ENCODE data around the gene ATG9B.

The ATG9B gene

GRCh38 chr7:150979713-150980390 is 44.4 kb downstream of the ATG9B start (continued):
- TF ChIP-seq TSHZ2 (CRISPR knock-in tag; IDR thresholded peaks at IDR 0.05) (no peak), RARB (CRISPR knock-in tag; IDR thresholded peaks at IDR 0.05) (no peak), TOX (CRISPR knock-in tag; IDR thresholded peaks at IDR 0.05; ENCODE audit: borderline replicate concordance) (no peak), ZFP3 (CRISPR knock-in tag; IDR thresholded peaks at IDR 0.05) (no peak), PPARA (CRISPR knock-in tag; IDR thresholded peaks at IDR 0.05; ENCODE audit: borderline replicate concordance) (no peak), CSDC2 (CRISPR knock-in tag; IDR thresholded peaks at IDR 0.05) (no peak), GLIS3 (CRISPR knock-in tag; IDR thresholded peaks at IDR 0.05) (no peak), ZNF8 (CRISPR knock-in tag; IDR thresholded peaks at IDR 0.05) (no peak)

- 0 out of 3 replicates have a peak, but pooled peaks have one; percentile 6 for ATAC-seq
- TF ChIP-seq TCF4 (CRISPR knock-in tag; IDR thresholded peaks at IDR 0.05; ENCODE audit: borderline replicate concordance) (no peak), PATZ1 (CRISPR knock-in tag; IDR thresholded peaks at IDR 0.05; ENCODE audit: borderline replicate concordance) (no peak), ZNF70 (CRISPR knock-in tag; IDR thresholded peaks at IDR 0.05) (no peak), ZNF8 (CRISPR knock-in tag; IDR thresholded peaks at IDR 0.05) (0 out of 2 replicates have a peak, but pooled peaks have one; percentile 24)
These were observed 46.0 kb downstream of the ATG9B start, which contains the start of gene KCNH2 for GRCh38 chr7:150978126-150978789. Gene KCNH2, minus strand, starts transcription at chr7:150978321. Its CDS starts 408 bp downstream, at chr7:150977913.

GRCh38 chr7:150977382-150978125 is 46.7 kb downstream of the ATG9B start:
- ATAC-seq, result no peak
- no peak for TF ChIP-seq ZFP30 (CRISPR knock-in tag; IDR thresholded peaks at IDR 0.05)
- TF ChIP-seq ZFP3 (CRISPR knock-in tag; IDR thresholded peaks at IDR 0.05), result no peak
- no peak for TF ChIP-seq PATZ1 (CRISPR knock-in tag; IDR thresholded peaks at IDR 0.05; ENCODE audit: borderline replicate concordance)
- no peak for TF ChIP-seq CSDC2 (CRISPR knock-in tag; IDR thresholded peaks at IDR 0.05)
- TF ChIP-seq POU6F1 (CRISPR knock-in tag; IDR thresholded peaks at IDR 0.05; ENCODE audit: borderline replicate concordance, low read depth), result no peak
- TF ChIP-seq TSHZ2 (CRISPR knock-in tag; IDR thresholded peaks at IDR 0.05), result no peak
- no peak for TF ChIP-seq RARB (CRISPR knock-in tag; IDR thresholded peaks at IDR 0.05)
- TF ChIP-seq ZNF70 (CRISPR knock-in tag; IDR thresholded peaks at IDR 0.05), result no peak
- TF ChIP-seq CREB5 (CRISPR knock-in tag; IDR thresholded peaks at IDR 0.05; ENCODE audit: low read depth), result no peak
- no peak for TF ChIP-seq ESRRG (CRISPR knock-in tag; IDR thresholded peaks at IDR 0.05)
- TF ChIP-seq ZNF565 (CRISPR knock-in tag; conservative IDR thresholded peaks at IDR 0.05; ENCODE audit: low read depth), result no peak
- TF ChIP-seq ISL1 (CRISPR knock-in tag; IDR thresholded peaks at IDR 0.05), result no peak
- no peak for TF ChIP-seq TOX (CRISPR knock-in tag; IDR thresholded peaks at IDR 0.05; ENCODE audit: borderline replicate concordance)
- no peak for TF ChIP-seq PPARA (CRISPR knock-in tag; IDR thresholded peaks at IDR 0.05; ENCODE audit: borderline replicate concordance)
- TF ChIP-seq CSRNP3 (CRISPR knock-in tag; IDR thresholded peaks at IDR 0.05), result no peak
- TF ChIP-seq BACH2 (CRISPR knock-in tag; IDR thresholded peaks at IDR 0.05; ENCODE audit: borderline replicate concordance), result no peak

Data from SK-N-SH treated with all-trans-retinoic acid at 6 μM for 48 hours (cell line).